Mucosa of gallbladder (tissue), 1 donor: ENCODE results near the gene MYOM1. TPM values are rescaled to one million over a fixed set of nuclear protein-coding genes. Genes with fewer than 3 reads are reported as not detected.
A peak's percentile ranks its signal among the peaks of the same experiment; 100 is the strongest.
"Not testable (repeated sequence)": the region's sequence is repeated elsewhere in the genome, so short reads cannot be mapped to it uniquely, and the experiment has no call there.

Experiments used
- DNase-seq: peaks from one replicate; pipeline ENCODE4 v3.0.0-alpha.2; 2020; ENCODE audit warnings: low spot score
- total RNA-seq: library from RNA; stranded (reverse); gene quantifications from one replicate; pipeline ENCODE4 v1.2.1, GENCODE V29; 2021
- donor health status: DM: no; HTN: no; CAD: no.

Gene MYOM1
- total RNA-seq, 1 donor from 2014 or later, result 138 TPM

GRCh38 chr18:3220868-3221267 is 1.1 kb upstream of the MYOM1 start:
- DNase-seq, result not testable (repeated sequence)

- no peak for DNase-seq
Measured at GRCh38 chr18:3219241-3219630, 532 bp downstream of the MYOM1 start.

- DNase-seq, result no peak
Measured at GRCh38 chr18:3218819-3219218, 949 bp downstream of the MYOM1 start.

- DNase-seq, result peak; percentile 85
Measured at GRCh38 chr18:3217948-3218647, 1.7 kb downstream of the MYOM1 start.

GRCh38 chr18:3216987-3217386 is 2.8 kb downstream of the MYOM1 start:
- no peak for DNase-seq

- peak; percentile 77 for DNase-seq
Measured at GRCh38 chr18:3214855-3215637, 4.7 kb downstream of the MYOM1 start.

- DNase-seq, result no peak
Measured at GRCh38 chr18:3213300-3214059, 6.3 kb downstream of the MYOM1 start.

- DNase-seq, result no peak
Measured at GRCh38 chr18:3212657-3213056, 7.1 kb downstream of the MYOM1 start.

GRCh38 chr18:3211236-3211992 is 8.4 kb downstream of the MYOM1 start:
- peak; percentile 57 for DNase-seq

GRCh38 chr18:3209859-3210569 is 9.8 kb downstream of the MYOM1 start:
- DNase-seq, result no peak

GRCh38 chr18:3207565-3207964 is 12.2 kb downstream of the MYOM1 start:
- no peak for DNase-seq

GRCh38 chr18:3205239-3205638 is 14.5 kb downstream of the MYOM1 start:
- DNase-seq, result no peak

GRCh38 chr18:3199942-3200645 is 19.7 kb downstream of the MYOM1 start:
- DNase-seq, result no peak

- not testable (repeated sequence) for DNase-seq
Measured at GRCh38 chr18:3198260-3198860, 21.4 kb downstream of the MYOM1 start.

- no peak for DNase-seq
Measured at GRCh38 chr18:3194947-3195612, 24.7 kb downstream of the MYOM1 start.

GRCh38 chr18:3193331-3193730 is 26.4 kb downstream of the MYOM1 start:
- DNase-seq, result no peak

GRCh38 chr18:3192752-3193151 is 27.0 kb downstream of the MYOM1 start:
- no peak for DNase-seq

GRCh38 chr18:3192286-3192685 is 27.5 kb downstream of the MYOM1 start:
- no peak for DNase-seq

GRCh38 chr18:3190610-3191009 is 29.2 kb downstream of the MYOM1 start:
- no peak for DNase-seq
